IMR-90 (cell line): Measurements from ENCODE around the gene PKP3. TPM values are rescaled to one million over a fixed set of nuclear protein-coding genes. Genes with fewer than 3 reads are reported as not detected.
A peak's percentile ranks its signal among the peaks of the same experiment; 100 is the strongest.

Experiments
- ATAC-seq: fragments of 200-7000 bp; cut with Tn5 transposase; 2 replicates; pipeline ENCODE4 v1.9.1; 2020; ENCODE audit warnings: low read depth, mild to moderate bottlenecking, moderate library complexity
- BruUV-seq: library from RNA; stranded (reverse); fragments of 400-500 nt; replicated peaks from 2 replicates; lab custom pipeline; 2021; lab: Mats Ljungman, UMichigan
- CTCF ChIA-PET: fragments of 300-600 bp; formaldehyde crosslinking; extraction: SDS; loops from one replicate; lab custom pipeline; 2021; ENCODE audit warnings: antibody characterized with exemption; lab: Yijun Ruan, JAX
- POLR2A ChIA-PET: fragments of 300-600 bp; sonication (Branson Sonifier 250); formaldehyde crosslinking; loops from one replicate; lab custom pipeline; 2022; ENCODE audit warnings: antibody characterized with exemption; ENCODE audit not compliant: unreplicated experiment; lab: Charles Lee
- DNase-seq: peaks from one replicate; pipeline ENCODE4 v3.0.0; 2013
- H2AFZ ChIP-seq: replicated peaks from 2 replicates; pipeline ENCODE3; 2013; ENCODE audit warnings: low read length, mild to moderate bottlenecking; ENCODE audit not compliant: poor library complexity
- H2AK5ac ChIP-seq: 2 replicates; pipeline ENCODE4 v1.6.1; 2013; ENCODE audit warnings: low read depth, low read length, inconsistent platforms
- H2AK9ac ChIP-seq: replicated peaks from 2 replicates; pipeline ENCODE3; 2013; ENCODE audit warnings: mild to moderate bottlenecking, low read depth, low read length, moderate library complexity; ENCODE audit not compliant: poor library complexity
- H2BK120ac ChIP-seq: 2 replicates; pipeline ENCODE4 v1.6.1; 2013; ENCODE audit warnings: low read depth, low read length, inconsistent platforms
- H2BK15ac ChIP-seq: 3 replicates; pipeline ENCODE4 v1.6.1; 2013; ENCODE audit warnings: low read depth, low read length, inconsistent platforms
- H2BK20ac ChIP-seq: 2 replicates; pipeline ENCODE4 v1.6.1; 2013; ENCODE audit warnings: low read depth, mild to moderate bottlenecking, inconsistent platforms, low read length, moderate library complexity
- H2BK5ac ChIP-seq: 2 replicates; pipeline ENCODE4 v1.6.1; 2013; ENCODE audit warnings: mild to moderate bottlenecking, low read depth, low read length, inconsistent platforms; ENCODE audit not compliant: poor library complexity, severe bottlenecking
- H3K14ac ChIP-seq: replicated peaks from 2 replicates; pipeline ENCODE4 v1.6.1; 2013; ENCODE audit warnings: low read depth, low read length, inconsistent platforms
- H3K18ac ChIP-seq: 2 replicates; pipeline ENCODE4 v1.6.1; 2013; ENCODE audit warnings: low read depth, low read length, control low read depth
- H3K23ac ChIP-seq: 2 replicates; pipeline ENCODE4 v1.6.1; 2013; ENCODE audit warnings: low read depth, low read length, inconsistent platforms
- H3K27ac ChIP-seq: 2 replicates; pipeline ENCODE4 v1.5.1; 2013; ENCODE audit warnings: mild to moderate bottlenecking, control low read depth, low read length; ENCODE audit not compliant: insufficient read depth
- H3K27me3 ChIP-seq: 2 replicates; pipeline ENCODE4 v1.6.1; 2013; ENCODE audit warnings: low read length; ENCODE audit not compliant: control insufficient read depth, insufficient read depth
- H3K36me3 ChIP-seq: 2 replicates; pipeline ENCODE4 v1.6.1; 2013; ENCODE audit warnings: low read length, mixed read lengths; ENCODE audit not compliant: control insufficient read depth, insufficient read depth
- H3K4ac ChIP-seq: 2 replicates; pipeline ENCODE4 v1.6.1; 2013; ENCODE audit warnings: low read depth, low read length, inconsistent platforms
- H3K4me1 ChIP-seq: 2 replicates; pipeline ENCODE4 v1.6.1; 2013; ENCODE audit warnings: low read length, mixed read lengths; ENCODE audit not compliant: control insufficient read depth, insufficient read depth
- H3K4me2 ChIP-seq: 2 replicates; pipeline ENCODE4 v1.6.1; 2013; ENCODE audit warnings: low read depth, mild to moderate bottlenecking, control low read depth, low read length, moderate library complexity
- H3K4me3 ChIP-seq: 2 replicates; pipeline ENCODE4 v1.5.1; 2013; ENCODE audit warnings: low read depth, mild to moderate bottlenecking, control low read depth, low read length, moderate library complexity; ENCODE audit not compliant: insufficient read depth
- H3K56ac ChIP-seq: 2 replicates; pipeline ENCODE4 v1.6.1; 2013; ENCODE audit warnings: low read length, inconsistent platforms; ENCODE audit not compliant: insufficient read depth; ENCODE audit errors: extremely low read depth
- H3K79me1 ChIP-seq, 2 experiments: 2 replicates each; pipeline ENCODE4 v1.6.1; 2013; ENCODE audit warnings: low read length in 2 of 2, inconsistent platforms in 1 of 2, low read depth in 1 of 2
- H3K9ac ChIP-seq: 2 replicates; pipeline ENCODE4 v1.6.1; 2013; ENCODE audit warnings: low read depth, low read length, control low read depth
- H3K9me1 ChIP-seq: 2 replicates; pipeline ENCODE4 v1.6.1; 2013; ENCODE audit warnings: low read length, inconsistent platforms; ENCODE audit not compliant: insufficient read depth
- H3K9me3 ChIP-seq: 2 replicates; pipeline ENCODE4 v1.6.1; 2013; ENCODE audit warnings: low read length; ENCODE audit not compliant: control insufficient read depth, insufficient read depth
- H4K20me1 ChIP-seq: 2 replicates; pipeline ENCODE4 v1.6.1; 2013; ENCODE audit warnings: low read length, inconsistent platforms; ENCODE audit not compliant: insufficient read depth
- H4K5ac ChIP-seq: 2 replicates; pipeline ENCODE4 v1.6.1; 2013; ENCODE audit warnings: mild to moderate bottlenecking, low read depth, low read length, control low read depth
- H4K8ac ChIP-seq, 2 experiments: 2 replicates each; pipeline ENCODE4 v1.6.1; 2013; ENCODE audit warnings: low read depth in 2 of 2, low read length in 2 of 2, control low read depth in 1 of 2, inconsistent platforms in 1 of 2
- H4K91ac ChIP-seq: 2 replicates; pipeline ENCODE4 v1.6.1; 2013; ENCODE audit warnings: low read depth, low read length, inconsistent platforms; ENCODE audit not compliant: insufficient read depth
- BHLHE40 ChIP-seq: fragments of 150-350 bp; IDR thresholded peaks from 2 replicates; pipeline ENCODE4 v1.6.1; 2016; ENCODE audit warnings: mild to moderate bottlenecking, low read depth, low read length
- CEBPB ChIP-seq: IDR thresholded peaks from 2 replicates; pipeline ENCODE4 v1.6.1; 2012; ENCODE audit warnings: low read depth, low read length, improper control_type of control experiment
- CHD1 ChIP-seq: IDR thresholded peaks from 2 replicates; pipeline ENCODE4 v1.6.1; 2012; ENCODE audit warnings: low read depth, low read length, improper control_type of control experiment
- ELK1 ChIP-seq: fragments of 150-350 bp; IDR thresholded peaks from 2 replicates; pipeline ENCODE4 v1.6.1; 2016; ENCODE audit warnings: low read depth, mild to moderate bottlenecking, low read length, moderate library complexity, borderline replicate concordance
- FOS ChIP-seq: fragments of 150-350 bp; IDR thresholded peaks from 2 replicates; pipeline ENCODE4 v1.6.1; 2016; ENCODE audit warnings: low read depth, low read length
- MAFK ChIP-seq: IDR thresholded peaks from 2 replicates; pipeline ENCODE4 v1.6.1; 2012; ENCODE audit warnings: low read depth, low read length, improper control_type of control experiment
- MAZ ChIP-seq: IDR thresholded peaks from 2 replicates; pipeline ENCODE4 v1.6.1; 2012; ENCODE audit warnings: low read depth, mild to moderate bottlenecking, low read length, improper control_type of control experiment, moderate library complexity, borderline replicate concordance
- MXI1 ChIP-seq: IDR thresholded peaks from 2 replicates; pipeline ENCODE4 v1.6.1; 2012; ENCODE audit warnings: low read depth, mild to moderate bottlenecking, low read length, moderate library complexity, borderline replicate concordance
- NFE2L2 ChIP-seq: fragments of 150-350 bp; IDR thresholded peaks from 2 replicates; pipeline ENCODE4 v1.6.1; 2016; ENCODE audit warnings: low read depth, mild to moderate bottlenecking, low read length
- POLR2A ChIP-seq: IDR thresholded peaks from 2 replicates; pipeline ENCODE4 v1.6.1; 2012; ENCODE audit warnings: mild to moderate bottlenecking, low read depth, low read length
- RAD21 ChIP-seq: IDR thresholded peaks from 2 replicates; pipeline ENCODE4 v1.6.1; 2012; ENCODE audit warnings: low read length, improper control_type of control experiment
- RCOR1 ChIP-seq: IDR thresholded peaks from 2 replicates; pipeline ENCODE4 v1.6.1; 2012; ENCODE audit warnings: mild to moderate bottlenecking, low read length, improper control_type of control experiment; ENCODE audit not compliant: insufficient replicate concordance
- RFX5 ChIP-seq: IDR thresholded peaks from 2 replicates; pipeline ENCODE4 v1.8.0; 2012; ENCODE audit warnings: low read depth, mild to moderate bottlenecking, low read length, moderate library complexity
- SMC3 ChIP-seq: fragments of 150-350 bp; IDR thresholded peaks from 2 replicates; pipeline ENCODE4 v1.6.1; 2016; ENCODE audit warnings: low read depth, mild to moderate bottlenecking, antibody characterized with exemption, low read length, moderate library complexity
- USF2 ChIP-seq: fragments of 150-350 bp; IDR thresholded peaks from 2 replicates; pipeline ENCODE4 v1.6.1; 2017; ENCODE audit warnings: mild to moderate bottlenecking, antibody characterized with exemption, low read length, low read depth
- WGBS, 2 experiments: methylation state at CpG; one replicate each; pipeline versions ENCODE4 v1.1.5 to v1.1.7; 2013; ENCODE audit warnings: missing lambda C conversion rate in 2 of 2; ENCODE audit not compliant: insufficient read length in 1 of 2; ENCODE audit errors: extremely low coverage in 2 of 2; 5-methylcytosine and 5-hydroxymethylcytosine counted together
- dilution Hi-C: fragments of 300-500 bp; cut with HindIII; formaldehyde crosslinking; loops from one replicate; pipeline ENCODE4 v1.14.3; 2018; ENCODE audit warnings: low sequenced_read_pairs; ENCODE audit not compliant: unreplicated experiment
- in situ Hi-C: fragments of 300-500 bp; cut with MboI; formaldehyde crosslinking; loops from 3 replicates; pipeline ENCODE4 v1.14.3; 2019; ENCODE audit warnings: low sequenced_read_pairs, inconsistent platforms, mixed read lengths
- intact Hi-C: fragments of 100-400 bp; cut with micrococcal nuclease; formaldehyde crosslinking; loops from 2 replicates; pipeline ENCODE4 v1.10.0; 2022
- polyA plus RNA-seq, 3 experiments: library from polyadenylated mRNA; depleted of rRNA; stranded (reverse); fragments of >200 nt; gene quantifications; 2 replicates each; pipeline ENCODE4 v1.2.3, GENCODE V29; 2012; ENCODE audit warnings: low replicate concordance in 1 of 3
- total RNA-seq: library from RNA; depleted of rRNA; stranded (reverse); fragments of >200 nt; gene quantifications from 2 replicates; pipeline ENCODE4 v1.2.3, GENCODE V29; 2012

PKP3 gene
- total and polyA plus RNA-seq, 2 of the 4 experiments (the other 2 are of a cell fraction) = 1.5 to 2.2 TPM

GRCh38 chr11:440065-441042, 46.3 kb downstream of the PKP3 start:
- Histone ChIP-seq H2BK20ac (no peak overlapping the region), H3K56ac (no peak overlapping the region), H4K8ac (no peak overlapping the region), H3K14ac (no peak overlapping the region), H3K4me3 (no peak overlapping the region), H3K9ac (no peak overlapping the region), H3K9me3 (peaks cover 4% of the 10 kb centered on the region; the same call in 1 of the 2 replicates), H3K79me1 (no peaks in the 10 kb centered on the region), H2AFZ (no peak overlapping the region), H4K20me1 (no peaks in the 10 kb centered on the region), H4K5ac (no peak overlapping the region), H3K36me3 (no peaks in the 10 kb centered on the region), H2BK15ac (no peak overlapping the region), H2AK5ac (no peak overlapping the region), H3K27me3 (peaks cover 33% of the 10 kb centered on the region), H3K23ac (no peak overlapping the region), H2BK5ac (no peak overlapping the region), H3K9me1 (no peaks in the 10 kb centered on the region), H4K91ac (no peak overlapping the region), H3K27ac (no peak overlapping the region), H3K18ac (no peak overlapping the region), H2AK9ac (peak overlapping the region; percentile 57), H2BK120ac (no peak overlapping the region), H3K4me2 (no peak overlapping the region), H3K4me1 (peaks cover 3% of the 10 kb centered on the region; the same call in 1 of the 2 replicates), H3K4ac (no peak overlapping the region)
- in situ Hi-C loops (no loop called here), intact Hi-C loops (loop anchor here (10.0 kb wide), 1 partner anchor 76 kb away; the partner anchor contains the start of gene B4GALNT4), dilution Hi-C loops (no loop called here)
- 86% methylated on average over 14 of the region's 27 CpGs; no CpG with 5 or more reads in 1 of the 2 experiments for WGBS, 2 experiments
- DNase-seq (no peak), ATAC-seq (peak; percentile 36; the same call in 1 of the 2 replicates)
- ChIA-PET CTCF (interaction anchor here (0.9 to 2.2 kb wide), 3 partner anchors 7 to 53 kb away, joined by 3 to 6 read pairs (median 5); no protein-coding TSS in a partner anchor), POLR2A (no interaction called here)
- no TSS peak for BruUV-seq
- TF ChIP-seq RCOR1 (no peak), CHD1 (no peak), NFE2L2 (no peak), CEBPB (no peak), RFX5 (no peak), MXI1 (no peak), SMC3 (no peak), ELK1 (no peak), BHLHE40 (no peak), USF2 (no peak), MAZ (no peak), MAFK (no peak), FOS (no peak), RAD21 (0 out of 2 replicates have a peak, but pooled peaks have one; percentile 5), POLR2A (no peak)
